GM21717 (cell line): ENCODE results near the gene ATF7.
"Not testable (repeated sequence)": the region's sequence is repeated elsewhere in the genome, so short reads cannot be mapped to it uniquely, and the experiment has no call there.

Source experiments
- ATAC-seq: cut with Tn5 transposase; IDR thresholded peaks from one replicate; pipeline ENCODE4 v1.9.1; 2021; ENCODE audit warnings: mild to moderate bottlenecking, moderate library complexity; ENCODE audit not compliant: unreplicated experiment

Gene ATF7

DNA sequence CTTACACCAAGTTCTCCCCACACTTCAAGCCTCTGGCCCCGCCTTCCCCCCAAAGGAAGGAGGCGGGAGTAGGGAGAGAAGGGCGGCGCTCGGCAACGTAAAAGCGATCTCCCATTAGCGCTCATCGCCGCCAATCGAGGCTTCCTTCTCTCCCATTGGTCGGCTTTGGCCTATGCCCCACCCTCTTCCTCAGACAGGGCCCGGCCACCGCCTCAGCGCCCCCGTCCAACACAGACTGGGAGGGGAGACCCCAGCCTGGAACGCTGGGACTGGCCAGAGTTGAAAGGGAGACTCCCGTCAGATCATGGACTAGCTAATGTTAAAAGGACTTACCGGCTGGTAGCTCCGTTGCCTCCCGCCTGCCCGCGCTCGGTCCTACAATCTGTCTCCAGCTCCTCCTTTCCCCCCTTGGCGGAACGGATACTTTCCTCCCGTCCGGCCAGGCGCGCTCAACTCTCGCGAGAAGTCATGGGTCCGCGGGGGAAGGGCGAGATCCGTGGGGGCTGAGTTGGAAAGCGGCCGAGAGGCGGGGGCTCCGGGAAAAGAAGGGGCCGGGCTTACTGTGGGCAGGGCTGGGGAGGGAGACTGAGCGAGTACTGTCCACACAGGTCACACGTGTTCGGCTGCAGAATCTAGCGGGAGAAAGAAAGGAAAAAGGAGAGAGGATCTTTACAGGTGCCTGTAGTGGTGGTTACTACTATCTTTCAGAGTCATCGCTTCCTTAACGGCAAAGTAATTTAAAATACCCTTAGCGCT lies at the start of gene ATF7:
TSS of gene ATF7 (minus strand) at position 437 of the 756 bp plus-strand sequence. CDS start 25,382 bp downstream, outside the sequence.
- peak; percentile 91 for ATAC-seq

DNA sequence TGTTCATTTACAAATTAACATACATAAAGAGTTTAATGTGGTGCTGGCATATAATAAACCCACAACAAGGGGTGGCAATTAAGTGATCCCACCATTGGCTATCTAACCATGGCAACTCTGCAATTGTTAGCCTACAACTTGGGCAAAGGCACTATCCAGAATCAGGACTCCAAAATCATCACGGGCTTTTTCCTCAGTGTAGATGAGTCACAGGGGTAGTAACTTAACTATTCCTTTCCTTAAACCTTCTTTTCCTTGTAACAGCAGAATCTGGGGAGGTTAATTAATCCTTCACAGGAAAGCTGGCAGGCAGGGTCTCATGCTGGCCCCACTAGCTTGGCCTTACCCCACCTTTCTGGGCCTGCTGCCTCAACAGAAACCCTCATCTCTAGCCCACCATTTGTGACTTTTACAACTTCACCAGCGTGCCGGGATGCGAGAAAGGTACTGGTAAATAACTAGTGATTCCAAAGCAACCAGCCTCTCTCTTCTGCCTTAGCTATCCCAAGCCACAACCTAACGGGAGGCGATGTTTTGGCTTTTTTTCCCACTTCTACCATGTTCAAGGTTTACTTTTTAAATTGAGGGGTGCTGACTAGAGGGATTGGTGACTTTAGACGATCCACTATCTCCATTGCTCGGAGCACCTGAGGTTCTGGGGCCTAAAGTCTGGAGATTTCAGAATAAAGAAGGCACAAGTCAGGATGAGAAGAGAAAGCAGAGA lies 49.0 kb upstream of the ATF7 start:
- no peak for ATAC-seq

DNA sequence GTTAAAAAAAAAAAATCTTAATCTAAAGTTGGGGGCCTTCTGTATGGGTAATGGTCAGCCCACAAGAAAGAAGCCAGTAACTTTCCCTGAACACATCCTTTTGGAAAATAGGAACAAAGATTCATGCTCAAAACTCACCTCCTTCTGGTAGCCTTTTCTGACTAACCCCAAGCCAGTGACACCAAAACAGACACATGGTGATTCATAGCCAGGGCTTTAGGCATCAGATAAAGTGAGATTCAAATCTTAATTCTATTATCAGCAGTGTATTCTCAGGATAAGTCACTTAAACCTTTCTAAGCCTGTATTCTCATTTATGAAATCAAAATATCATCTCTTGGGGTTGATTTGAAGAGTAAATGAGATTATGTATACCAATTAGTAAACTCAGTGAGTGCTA lies 44.8 kb upstream of the ATF7 start:
- no peak for ATAC-seq

DNA sequence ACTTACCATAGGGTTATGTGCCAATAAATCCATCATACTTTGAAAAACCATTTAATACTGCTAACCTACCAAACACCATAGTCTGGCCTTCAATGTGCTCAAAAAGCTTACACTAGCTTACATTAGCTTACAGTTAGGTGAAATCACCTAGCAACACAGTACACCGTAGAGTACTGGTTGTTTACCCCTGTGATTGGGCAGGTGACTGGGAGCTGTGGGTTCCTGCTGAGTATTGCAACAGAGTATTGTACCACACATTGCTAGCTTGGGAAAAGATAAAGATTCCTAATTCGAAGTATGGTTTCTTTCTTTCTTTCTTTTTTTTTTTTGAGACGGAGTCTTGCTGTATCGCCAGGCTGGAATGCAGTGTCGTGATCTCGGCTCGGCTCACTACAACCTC lies 44.1 kb upstream of the ATF7 start:
- ATAC-seq, result no peak

DNA sequence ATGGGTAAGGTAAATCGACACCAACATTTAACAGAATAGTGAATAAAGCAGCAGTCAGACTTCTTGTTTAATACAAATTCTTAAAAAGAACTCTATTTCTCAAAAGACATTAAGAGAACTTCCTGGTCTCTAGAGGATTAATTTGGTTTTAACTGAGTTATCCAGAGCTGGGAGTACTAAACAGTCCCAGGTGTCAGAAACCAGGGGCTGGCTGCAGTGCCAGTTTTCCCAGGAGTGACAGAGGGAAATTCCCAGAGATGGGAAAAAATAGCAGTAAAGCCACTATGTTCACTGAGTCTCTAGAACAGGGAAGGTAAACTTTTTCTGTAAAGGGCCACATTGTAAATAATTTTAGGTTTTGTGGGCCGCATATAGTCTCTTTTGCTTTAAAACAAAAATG lies 40.9 kb upstream of the ATF7 start:
- no peak for ATAC-seq

DNA sequence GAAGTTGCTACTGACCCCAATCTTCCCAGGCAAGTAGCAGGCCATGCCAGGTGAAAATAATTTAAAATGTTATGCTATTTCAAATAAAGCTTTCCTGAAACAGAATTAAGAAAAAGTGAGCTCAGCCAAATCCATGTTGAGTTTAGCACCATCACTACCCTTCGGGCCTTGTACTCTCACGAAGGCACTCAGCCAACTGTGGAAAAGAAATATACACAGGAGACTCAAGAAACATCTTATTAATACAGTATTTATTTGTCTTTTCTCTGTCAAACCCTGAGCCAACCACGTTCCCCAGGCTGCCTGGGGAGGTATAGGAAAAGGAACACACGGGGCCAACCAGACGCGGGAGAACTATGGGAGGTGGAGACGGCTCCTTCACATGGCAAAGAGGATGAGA lies 38.8 kb upstream of the ATF7 start:
- no peak for ATAC-seq

DNA sequence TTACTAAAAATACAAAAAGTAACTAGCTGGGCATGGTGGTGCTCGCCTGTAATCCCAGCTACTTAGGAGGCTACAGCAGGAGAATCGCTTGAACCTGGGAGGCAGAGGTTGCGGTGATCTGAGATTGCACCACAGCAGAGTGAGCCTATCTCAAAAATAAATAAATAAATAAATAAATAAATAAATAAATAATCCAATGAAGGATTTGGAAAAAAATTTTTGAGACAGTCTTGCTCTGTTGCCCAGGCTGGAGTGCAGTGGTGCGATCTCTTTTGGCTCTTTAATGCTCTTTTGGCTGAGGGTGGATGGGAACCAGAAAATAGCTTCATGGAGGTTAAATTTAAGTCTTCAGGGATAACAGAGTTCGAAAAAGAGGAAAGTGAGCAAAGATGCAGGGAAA lies 38.0 kb upstream of the ATF7 start:
- ATAC-seq, result no peak

DNA sequence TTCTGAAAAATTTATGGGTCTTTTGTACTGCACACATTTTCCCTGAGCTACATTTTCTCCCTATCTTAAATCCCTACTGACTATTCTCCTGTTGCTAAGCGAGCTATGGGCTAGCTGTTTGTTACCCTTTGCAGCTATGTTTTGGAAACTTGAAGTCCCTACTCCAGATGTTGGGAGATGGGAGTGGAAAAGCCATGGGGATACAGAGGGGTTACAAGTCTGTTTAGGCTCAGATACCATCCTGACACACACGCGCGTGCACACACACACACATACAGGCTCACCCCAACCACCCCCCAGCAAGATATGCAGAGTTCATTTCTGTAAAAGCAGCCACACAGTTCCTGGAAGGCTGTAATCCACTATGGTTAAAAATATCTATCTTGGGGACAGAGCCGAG lies 33.9 kb upstream of the ATF7 start:
- ATAC-seq, result no peak

DNA sequence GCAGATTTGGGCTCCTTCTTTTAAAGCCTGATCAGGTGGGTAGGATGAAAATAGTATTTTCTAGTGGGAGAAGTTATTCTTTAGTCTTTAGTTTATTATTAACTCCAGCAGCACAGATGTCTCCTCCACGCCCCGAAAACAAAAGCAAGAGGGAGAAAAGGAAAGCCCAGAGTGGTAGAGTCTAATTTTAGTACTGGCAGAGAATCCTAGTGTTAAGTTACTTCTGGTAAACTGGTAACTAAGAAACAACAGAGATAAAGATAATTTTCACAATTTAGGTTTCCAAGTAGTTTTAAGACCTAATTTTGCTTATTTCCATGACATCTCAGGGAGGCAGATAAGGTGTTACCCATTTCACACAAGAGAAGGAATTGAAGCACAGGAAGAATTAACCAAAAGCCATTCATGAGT lies 33.4 kb upstream of the ATF7 start:
- no peak for ATAC-seq

DNA sequence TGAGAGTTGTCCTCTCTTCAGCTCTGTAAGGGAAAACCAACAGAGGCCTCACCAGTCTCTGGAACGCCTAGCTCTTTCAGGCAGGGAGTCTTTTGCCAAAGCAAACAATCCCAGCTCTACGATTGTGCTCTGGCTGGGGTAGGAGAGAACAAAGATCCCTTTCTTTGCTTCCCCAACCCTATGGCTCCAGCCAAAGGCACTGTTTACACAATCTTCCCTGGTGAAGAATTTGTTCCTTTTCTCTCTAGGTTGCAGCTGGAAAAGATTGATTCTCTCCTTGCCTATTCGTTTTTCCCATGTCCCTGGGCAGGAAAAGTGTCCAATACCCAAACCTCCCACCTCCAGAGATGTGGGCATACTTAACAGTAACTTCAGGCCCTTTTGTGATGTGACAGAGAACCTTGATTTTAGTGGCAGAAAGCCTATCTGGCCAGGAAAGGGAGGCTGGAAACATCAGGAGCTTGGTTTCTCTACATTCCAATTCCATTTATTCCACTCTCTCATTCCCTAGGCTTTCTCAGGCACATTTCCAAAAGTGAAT lies 32.9 kb upstream of the ATF7 start:
- no peak for ATAC-seq

DNA sequence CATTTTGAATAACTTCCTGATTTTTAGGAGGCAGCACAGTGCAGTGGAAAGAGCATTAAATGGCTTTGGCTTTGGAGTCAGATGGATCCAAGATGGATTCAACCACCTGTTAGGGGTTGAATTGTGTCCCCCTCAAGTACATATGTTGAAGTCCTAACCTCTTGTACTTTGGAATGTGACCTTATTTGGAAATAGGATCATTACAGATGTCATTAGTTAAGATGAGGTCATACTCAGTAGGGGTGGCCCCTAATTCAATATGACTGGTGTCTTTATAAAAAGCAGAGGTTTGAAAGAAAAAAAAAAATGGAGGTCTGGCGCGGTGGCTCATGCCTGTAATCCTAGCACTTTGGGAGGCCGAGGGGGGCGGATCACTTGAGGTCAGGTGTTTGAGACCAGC lies 30.9 kb upstream of the ATF7 start:
- ATAC-seq, result no peak

DNA sequence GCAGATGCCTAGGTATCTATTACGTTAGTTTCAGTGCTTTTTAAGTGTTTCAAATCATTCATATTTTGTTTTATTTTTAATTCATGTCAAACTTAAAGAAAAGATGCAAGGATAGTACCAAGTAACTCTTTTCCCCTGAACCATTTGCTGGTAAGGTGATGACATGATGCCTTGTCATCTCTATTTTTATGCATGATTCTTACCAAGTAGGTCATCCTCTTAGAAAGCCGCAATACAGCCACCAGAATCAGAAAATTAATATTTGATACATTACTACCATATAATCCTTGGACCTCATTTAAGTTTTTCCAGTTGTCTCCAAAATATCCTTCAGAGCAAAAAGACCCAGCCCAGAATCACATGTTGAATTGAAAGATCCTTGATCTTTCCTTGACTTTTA lies 27.4 kb upstream of the ATF7 start:
- ATAC-seq, result no peak

DNA sequence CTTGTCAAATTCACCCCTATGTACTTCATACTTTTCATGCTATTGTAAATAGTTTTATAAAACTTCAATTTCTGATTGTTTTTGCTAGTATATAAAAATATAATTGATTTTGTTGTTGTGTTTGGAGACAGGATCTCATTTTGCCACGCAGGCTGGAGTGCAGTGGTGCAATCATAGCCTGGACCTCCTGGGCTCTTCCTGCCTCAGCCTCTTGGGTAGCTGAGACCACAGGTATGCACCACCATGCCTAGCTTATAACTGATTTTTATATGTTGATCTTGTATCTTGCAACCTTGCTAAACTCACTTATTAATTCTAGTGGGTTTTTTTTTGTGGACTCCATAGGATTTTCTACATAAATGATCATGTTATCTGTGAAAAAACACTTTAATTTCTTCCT lies 26.2 kb upstream of the ATF7 start:
- ATAC-seq, result no peak

DNA sequence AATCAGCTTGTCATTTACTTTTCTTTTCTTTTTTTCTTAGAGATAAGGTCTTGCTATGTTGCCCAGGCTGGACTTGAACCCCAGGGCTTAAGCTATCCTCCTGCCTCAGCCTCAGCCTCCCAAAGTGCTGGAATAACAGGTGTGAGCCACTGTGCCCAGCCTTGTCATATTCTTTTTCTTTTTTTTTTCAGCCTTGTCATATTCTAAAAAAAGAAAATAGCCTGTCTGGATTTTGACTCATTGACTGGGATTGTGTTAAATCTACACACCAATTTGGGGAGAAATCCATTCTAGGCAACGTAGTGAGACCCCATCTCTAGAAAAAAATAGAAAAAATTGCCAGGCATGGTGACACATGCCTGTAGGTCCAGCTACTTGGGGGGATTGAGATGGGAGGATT lies 25.6 kb upstream of the ATF7 start:
- ATAC-seq, result no peak

DNA sequence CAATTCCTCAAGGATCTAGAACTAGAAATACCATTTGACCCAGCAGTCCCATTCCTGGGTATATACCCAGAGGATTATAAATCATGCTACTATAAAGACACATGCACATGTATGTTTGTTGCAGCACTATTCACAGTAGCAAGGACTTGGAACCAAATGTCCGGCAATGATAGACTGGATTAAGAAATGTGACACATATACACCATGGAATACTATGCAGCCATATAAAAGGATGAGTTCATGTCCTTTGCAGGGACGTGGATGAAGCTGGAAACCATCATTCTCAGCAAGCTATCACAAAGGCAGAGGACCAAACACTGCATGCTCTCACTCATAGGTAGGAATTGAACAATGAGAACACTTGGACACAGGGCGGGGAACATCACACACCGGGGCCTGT lies 20.1 kb upstream of the ATF7 start:
- ATAC-seq, result not testable (repeated sequence)

DNA sequence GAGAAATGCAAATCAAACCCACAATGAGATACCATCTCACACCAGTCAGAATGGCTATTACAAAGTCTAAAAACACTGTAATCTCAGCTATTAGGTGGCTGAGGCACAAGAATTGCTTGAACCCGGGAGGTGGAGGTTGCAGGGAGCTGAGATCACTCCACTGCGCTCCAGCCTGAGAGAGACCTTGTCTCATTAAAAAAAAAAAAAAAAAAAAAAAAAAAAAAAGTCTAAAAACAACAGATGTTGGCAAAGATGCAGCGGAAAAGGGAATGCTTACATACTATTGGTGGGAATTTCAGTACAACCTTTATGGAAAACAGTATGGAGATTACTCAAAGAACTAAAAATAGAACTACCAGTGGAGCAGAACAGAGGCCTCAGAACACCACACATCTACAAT lies 19.0 kb upstream of the ATF7 start:
- no peak for ATAC-seq

DNA sequence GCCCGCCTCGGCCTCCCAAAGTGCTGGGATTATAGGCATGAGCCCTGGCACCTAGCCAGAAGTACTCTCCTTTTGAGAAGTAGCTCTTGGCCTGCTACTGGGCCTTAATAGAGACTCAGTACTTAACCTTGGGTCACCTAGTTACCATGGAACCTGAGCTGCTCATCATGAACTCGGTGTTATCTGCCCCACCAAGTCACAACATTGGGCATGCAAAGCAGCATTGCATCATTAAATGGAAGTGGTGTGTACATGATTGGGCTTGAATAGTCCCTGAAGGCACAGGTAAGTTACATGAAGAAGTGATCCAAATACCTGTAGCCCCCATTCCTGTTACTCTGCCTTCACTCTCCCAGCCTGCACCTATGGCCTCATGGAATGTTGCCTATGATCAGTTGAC lies 18.0 kb upstream of the ATF7 start:
- ATAC-seq, result no peak

DNA sequence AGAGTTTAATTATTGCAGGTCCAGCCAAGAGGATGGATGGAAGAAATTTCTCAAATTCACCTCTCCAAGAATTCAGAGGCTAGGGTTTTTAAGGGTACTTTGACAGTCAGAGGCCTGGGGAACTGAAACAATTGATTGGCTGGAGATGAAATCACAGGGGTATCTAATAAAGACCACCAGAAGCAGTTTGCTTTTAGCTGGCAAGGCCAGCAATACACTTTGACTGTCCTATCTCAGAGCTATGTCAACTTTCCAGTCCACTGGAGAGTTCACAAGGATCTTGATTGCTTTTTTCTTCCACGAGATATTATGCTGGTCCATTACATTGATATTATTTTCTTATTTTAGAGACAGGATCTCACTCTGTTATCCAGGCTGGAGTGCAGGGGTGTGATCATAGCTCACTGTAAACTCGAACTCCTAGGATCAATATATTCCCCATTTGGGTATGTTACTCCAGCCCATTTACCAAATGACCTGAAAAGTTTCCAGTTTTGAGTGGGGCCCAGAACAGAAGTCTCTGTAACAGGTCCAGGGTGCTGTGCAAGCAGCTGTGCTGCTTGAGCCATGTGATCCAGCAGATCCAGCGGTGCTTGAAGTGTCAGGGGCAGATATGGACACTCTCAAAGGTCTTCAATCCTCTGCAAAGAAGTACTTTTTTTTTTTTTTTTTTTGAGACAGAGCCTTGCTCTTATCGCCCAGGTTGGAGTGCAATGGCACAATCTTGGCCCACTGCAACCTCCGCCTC lies 17.2 kb upstream of the ATF7 start:
- no peak for ATAC-seq

DNA sequence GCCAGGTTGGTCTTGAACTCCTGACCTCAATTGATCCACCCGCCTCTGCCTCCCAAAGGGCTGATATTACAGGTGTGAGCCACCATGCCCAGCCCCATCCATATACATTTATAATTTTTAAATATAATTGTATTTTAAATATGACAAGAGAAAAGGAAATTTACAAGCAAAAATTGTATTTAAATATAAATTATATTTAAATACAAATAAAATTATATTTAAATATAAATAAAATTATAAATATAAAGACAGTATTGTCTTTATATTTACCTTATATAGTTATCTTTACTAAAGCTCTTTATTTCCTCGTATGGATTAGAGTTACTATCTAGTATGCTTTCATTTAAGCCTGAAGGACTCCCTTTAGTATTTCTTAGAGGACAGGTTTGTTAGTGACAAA lies 11.9 kb upstream of the ATF7 start:
- no peak for ATAC-seq

DNA sequence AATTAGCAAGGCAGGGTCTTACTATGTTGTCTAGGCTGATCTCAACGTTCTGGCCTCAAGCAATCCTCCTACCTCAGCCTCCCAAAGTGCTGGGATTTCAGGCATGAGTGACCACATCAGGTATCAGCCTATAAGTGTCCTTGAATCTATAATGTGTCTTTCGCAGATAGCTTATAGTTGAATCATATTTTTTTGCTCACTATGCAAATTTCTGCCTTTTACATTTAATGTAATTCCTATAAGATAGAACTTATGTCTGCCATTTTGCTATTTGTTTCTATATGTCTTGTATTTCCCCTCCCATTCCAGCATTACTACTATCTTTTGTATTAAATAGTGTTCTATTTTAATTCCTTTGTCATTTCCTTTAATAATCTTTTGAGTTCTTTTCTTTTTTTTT lies 10.5 kb upstream of the ATF7 start:
- ATAC-seq, result no peak

DNA sequence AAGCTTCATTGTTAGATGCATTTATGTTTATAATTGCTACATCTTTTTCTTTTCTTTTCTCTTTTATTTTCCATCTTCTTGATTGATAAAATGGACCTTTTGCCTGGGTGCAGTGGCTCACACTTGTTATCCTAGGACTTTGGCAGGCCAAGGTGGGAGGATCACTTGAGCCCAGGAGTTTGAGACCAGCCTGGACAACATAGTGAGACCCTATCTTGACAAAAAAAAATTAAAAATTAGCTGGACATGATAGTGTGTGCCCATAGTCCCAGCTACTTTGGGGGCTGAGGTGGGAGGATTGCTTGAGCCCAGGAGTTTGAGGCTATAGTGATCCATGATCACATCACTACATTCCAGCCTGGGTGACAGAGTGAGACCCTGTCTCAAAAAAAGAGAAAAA lies 9.5 kb upstream of the ATF7 start:
- not testable (repeated sequence) for ATAC-seq

DNA sequence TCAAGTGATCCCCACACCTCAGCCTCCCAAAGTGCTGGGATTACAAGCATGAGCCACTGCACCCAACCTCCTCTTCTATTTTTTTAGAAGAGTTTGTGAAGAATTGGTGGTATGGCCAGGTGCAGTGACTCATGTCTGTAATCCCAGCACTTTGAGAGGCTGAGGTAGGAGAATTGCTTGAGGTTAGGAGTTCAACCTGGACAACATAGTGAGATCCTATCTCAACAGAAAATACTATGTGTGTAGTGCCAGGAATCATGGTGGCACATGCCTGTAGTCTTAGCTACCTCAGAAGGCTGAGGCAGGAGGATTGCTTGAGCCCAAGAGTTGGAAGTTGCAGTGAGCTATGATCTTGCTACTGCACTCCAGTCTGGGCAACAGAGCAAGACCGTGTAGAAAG lies 5.5 kb upstream of the ATF7 start:
- ATAC-seq, result no peak
